Lower leg skin (tissue), 4 donors: Measurements from ENCODE around the gene SNX25. TPM values are rescaled to one million over a fixed set of nuclear protein-coding genes. Genes with fewer than 3 reads are reported as not detected.

ENCODE experiments used
- DNase-seq, 2 donors: peaks; one replicate each; pipeline ENCODE4 v3.0.0-alpha.2; 2019; ENCODE audit warnings: low spot score in 2 of 2
- H3K4me3 ChIP-seq: fragments of 200-600 bp; sonication (generic); 2 replicates; pipeline ENCODE4 v1.5.1; 2017; ENCODE audit warnings: mild to moderate bottlenecking, low read depth; ENCODE audit not compliant: poor library complexity, severe bottlenecking
- POLR2A ChIP-seq, 2 donors: fragments of 450-650 bp; IDR thresholded peaks; one replicate each; pipeline ENCODE4 v1.6.1; 2016 to 2017; ENCODE audit warnings: antibody characterized with exemption in 2 of 2, mild to moderate bottlenecking in 1 of 2, moderate library complexity in 1 of 2
- WGBS, 2 donors: methylation state at CpG; one replicate each; pipeline ENCODE4 v1.1.5; 2018; 5-methylcytosine and 5-hydroxymethylcytosine counted together
- intact Hi-C: fragments of 100-400 bp; cut with DNase I; formaldehyde crosslinking; loops from one replicate; pipeline ENCODE4 v1.15.0; 2023; ENCODE audit warnings: low total_unique reads
- total RNA-seq, 4 donors: library from RNA; depleted of rRNA; stranded (reverse); fragments of >200 nt; gene quantifications; one replicate each; pipeline ENCODE4 v1.1.0, GENCODE V29; 2016
- TF ChIP-seq, protein P1 (sequence below), 3 donors: fragments of 450-650 bp; IDR thresholded peaks; one replicate each; pipeline ENCODE4 v1.5.1; 2016; ENCODE audit warnings: antibody characterized with exemption in 3 of 3, mild to moderate bottlenecking in 3 of 3, moderate library complexity in 2 of 3

SNX25 gene
- total RNA-seq, 4 donors from 2014 or later: 13.4 to 18.3 (median 15.6) TPM

DNA sequence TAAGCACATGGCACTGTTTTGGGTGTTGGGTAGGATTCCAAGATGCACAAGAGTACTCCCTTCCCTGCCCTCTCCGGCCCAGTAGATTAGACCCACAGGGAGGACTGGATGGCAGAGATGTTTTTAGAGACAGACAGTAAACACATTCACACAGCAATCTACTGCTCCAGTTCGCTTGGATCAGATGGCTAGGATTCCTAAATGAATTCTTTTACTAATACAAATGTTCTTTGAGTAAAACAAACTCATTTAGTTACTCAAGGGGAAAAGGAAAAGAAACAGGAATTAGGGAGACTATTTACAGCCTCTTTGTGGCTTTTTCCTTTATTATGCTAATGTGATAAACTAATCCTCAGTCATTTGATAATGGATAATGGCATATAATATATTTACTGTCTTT is 5.9 kb downstream of the SNX25 start:
- no peak overlapping the region for H3K4me3 ChIP-seq
- intact Hi-C loops: no loop called here
- TF ChIP-seq, protein P1, sequence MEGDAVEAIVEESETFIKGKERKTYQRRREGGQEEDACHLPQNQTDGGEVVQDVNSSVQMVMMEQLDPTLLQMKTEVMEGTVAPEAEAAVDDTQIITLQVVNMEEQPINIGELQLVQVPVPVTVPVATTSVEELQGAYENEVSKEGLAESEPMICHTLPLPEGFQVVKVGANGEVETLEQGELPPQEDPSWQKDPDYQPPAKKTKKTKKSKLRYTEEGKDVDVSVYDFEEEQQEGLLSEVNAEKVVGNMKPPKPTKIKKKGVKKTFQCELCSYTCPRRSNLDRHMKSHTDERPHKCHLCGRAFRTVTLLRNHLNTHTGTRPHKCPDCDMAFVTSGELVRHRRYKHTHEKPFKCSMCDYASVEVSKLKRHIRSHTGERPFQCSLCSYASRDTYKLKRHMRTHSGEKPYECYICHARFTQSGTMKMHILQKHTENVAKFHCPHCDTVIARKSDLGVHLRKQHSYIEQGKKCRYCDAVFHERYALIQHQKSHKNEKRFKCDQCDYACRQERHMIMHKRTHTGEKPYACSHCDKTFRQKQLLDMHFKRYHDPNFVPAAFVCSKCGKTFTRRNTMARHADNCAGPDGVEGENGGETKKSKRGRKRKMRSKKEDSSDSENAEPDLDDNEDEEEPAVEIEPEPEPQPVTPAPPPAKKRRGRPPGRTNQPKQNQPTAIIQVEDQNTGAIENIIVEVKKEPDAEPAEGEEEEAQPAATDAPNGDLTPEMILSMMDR (IDR thresholded peaks at IDR 0.05): no peak
- no peak for TF ChIP-seq POLR2A (IDR thresholded peaks at IDR 0.05)
- 70 to 71% methylated on average over 2 of the region's 2 CpGs for WGBS, 2 donors
- no peak for DNase-seq

DNA sequence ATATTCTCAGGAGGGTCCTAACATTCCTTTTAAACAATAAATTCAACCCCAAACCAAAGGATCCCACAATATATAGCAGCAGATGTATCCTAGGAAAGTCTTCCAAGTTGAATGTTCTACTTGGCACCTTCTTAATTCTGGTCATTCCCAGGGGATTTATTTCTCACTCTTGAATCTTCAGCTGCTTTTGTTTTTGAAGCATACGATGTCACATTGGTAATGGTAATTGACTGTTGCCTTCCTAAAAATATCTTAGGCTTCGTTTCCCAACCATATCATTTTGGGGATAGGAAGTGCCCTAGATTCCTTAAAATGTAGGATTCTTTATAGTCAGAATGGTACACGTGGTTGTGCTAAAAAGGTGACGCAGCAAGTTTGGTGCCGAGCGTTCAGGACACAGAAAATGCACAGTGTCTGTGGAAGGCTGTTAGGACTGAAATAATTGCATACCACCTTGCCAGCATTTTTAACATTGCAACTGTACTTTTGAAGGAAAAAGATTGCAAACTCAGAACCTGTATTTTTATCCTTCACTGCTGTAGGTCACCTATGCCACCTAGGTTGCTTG is 8.1 kb downstream of the SNX25 start:
- intact Hi-C loops: no loop called here
- 68 to 81% methylated on average over 6 of the region's 6 CpGs for WGBS, 2 donors

DNA sequence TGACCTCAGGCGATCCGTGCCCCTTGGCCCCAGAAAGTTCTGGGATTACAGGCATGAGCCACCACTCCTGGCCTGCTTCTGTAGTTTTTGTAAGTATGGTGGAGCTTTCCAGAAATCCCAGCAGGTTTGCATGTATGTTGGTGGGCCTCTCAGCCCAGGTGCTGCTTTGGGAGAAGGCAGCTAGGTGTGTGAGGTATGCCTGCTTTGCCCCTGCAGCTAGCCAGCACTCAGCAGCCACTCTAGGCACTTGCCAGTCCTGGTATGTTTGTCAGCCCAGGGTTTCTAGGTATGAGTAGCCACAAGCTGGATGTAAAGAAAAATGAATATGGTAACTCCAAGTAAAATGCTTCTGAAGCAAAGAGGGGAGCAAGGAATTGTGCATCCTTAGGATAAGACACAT is 8.9 kb downstream of the SNX25 start:
- WGBS, 2 donors: 93 to 100% methylated on average over 2 of the region's 2 CpGs
- intact Hi-C loops: no loop called here
- H3K4me3 ChIP-seq: no peak overlapping the region
- no peak for DNase-seq
- no peak for TF ChIP-seq POLR2A (IDR thresholded peaks at IDR 0.05)
- TF ChIP-seq, protein P1 (IDR thresholded peaks at IDR 0.05): no peak

More for the DNA sequence above, 8.1 kb downstream of the SNX25 start:
- no peak for DNase-seq
- no peak overlapping the region for H3K4me3 ChIP-seq
- TF ChIP-seq, protein P1 (IDR thresholded peaks at IDR 0.05): no peak
- TF ChIP-seq POLR2A (IDR thresholded peaks at IDR 0.05): no peak

DNA sequence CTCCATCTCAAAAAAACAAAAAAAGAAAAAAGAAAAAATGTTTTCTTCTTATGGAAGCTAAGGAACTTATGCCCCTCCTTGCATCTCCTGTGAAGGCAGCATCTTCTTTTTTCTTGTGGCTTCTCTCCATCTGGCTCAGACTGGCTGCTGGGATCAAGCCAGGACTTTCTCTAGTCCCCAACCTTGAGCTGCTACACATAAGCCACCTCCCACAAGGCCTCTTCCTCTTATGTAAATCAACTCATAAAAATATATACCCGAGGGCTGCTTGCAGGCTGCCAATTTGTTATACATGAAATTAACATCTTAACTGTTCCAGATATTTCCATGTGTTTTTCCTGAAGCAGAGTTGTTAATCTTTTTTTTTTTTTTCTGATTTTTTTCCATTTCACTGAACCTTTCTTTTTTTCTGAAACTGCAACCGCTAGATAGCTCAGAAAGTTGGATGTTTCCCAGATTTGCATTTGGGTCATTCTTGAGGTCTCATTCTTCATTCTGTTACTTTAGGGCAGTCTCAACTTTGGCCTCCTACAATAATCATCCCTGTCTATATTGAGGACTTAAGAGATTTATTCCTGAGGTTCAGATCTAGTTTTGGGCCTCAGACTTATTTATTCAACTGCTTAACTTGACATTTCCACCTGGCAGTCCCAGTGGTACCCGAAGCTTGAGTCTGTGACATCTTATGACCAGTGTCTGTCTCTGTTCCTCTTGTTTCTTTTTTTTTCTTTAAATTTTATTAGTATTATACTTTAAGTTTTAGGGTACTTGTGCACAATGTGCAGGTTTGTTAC is 10.3 kb downstream of the SNX25 start:
- WGBS, 2 donors: 37 to 38% methylated on average over 3 of the region's 3 CpGs
- no peak for TF ChIP-seq POLR2A (IDR thresholded peaks at IDR 0.05)
- TF ChIP-seq, protein P1 (IDR thresholded peaks at IDR 0.05): no peak
- no peak overlapping the region for H3K4me3 ChIP-seq
- intact Hi-C loops: no loop called here
- DNase-seq: peak in 1 of 2 donors; percentile 53

DNA sequence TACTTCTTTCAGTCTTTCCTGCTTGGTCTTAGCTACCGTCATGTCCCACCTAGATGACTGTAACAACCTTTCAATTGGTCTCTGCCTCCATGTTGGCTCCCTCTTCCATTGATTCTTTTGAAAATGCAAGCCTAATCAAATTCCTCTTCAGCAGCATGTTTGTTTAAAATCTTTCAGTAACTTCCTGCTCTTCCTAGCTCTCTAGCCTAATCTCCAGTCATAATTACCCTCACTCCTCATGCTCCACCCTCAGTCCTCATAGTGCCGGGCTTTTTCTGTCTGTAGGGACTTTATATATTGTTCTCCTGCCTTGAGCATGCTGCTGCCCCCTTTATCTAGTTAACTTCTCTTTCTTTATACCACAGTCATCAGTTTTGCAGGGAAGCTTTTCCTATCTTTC is 12.1 kb downstream of the SNX25 start:
- WGBS, 2 donors: 81 to 82% methylated on average over 2 of the region's 2 CpGs
- DNase-seq: no peak
- no peak overlapping the region for H3K4me3 ChIP-seq
- no peak for TF ChIP-seq POLR2A (IDR thresholded peaks at IDR 0.05)
- TF ChIP-seq, protein P1 (IDR thresholded peaks at IDR 0.05): no peak
- intact Hi-C loops: no loop called here
